Measurements from ENCODE around the gene SDC3. TPM values are rescaled to one million over a fixed set of nuclear protein-coding genes. Genes with fewer than 3 reads are reported as not detected.
A peak's percentile ranks its signal among the peaks of the same experiment; 100 is the strongest.

SDC3 gene
- total and polyA plus RNA-seq, 11 donors = 16.8 to 83.4 (median 28.8) TPM

GRCh38 chr1:30840904-30841598 is 67.5 kb downstream of the SDC3 start:
- Histone ChIP-seq H3K36me3 (no peaks in the 10 kb centered on the region), H3K4me3 (no peak overlapping the region), H3K27me3 (peaks cover 0 to 51% (median 0%) of the 10 kb centered on the region in 9 donors), H3K4me1 (peaks cover 0 to 19% (median 12%) of the 10 kb centered on the region in 12 donors), H3K9me3 (no peaks in the 10 kb centered on the region), H3K27ac (no peak overlapping the region)
- ATAC-seq (peak; percentile 57 to 76 (median 71)), DNase-seq (peak; percentile 23 to 75 (median 58))
- no peak for TF ChIP-seq CTCF (IDR thresholded peaks at IDR 0.05)
- no peak for TF ChIP-seq POLR2A (IDR thresholded peaks at IDR 0.05)
- intact Hi-C loops (cut with DNase I) = loop anchor here in 2 of 10 donors (10.0 kb wide), 1 partner anchor 64 kb away; the partner anchor contains the start of gene SDC3 (in 2 of the 2)
- 37 to 42% (median 40%) methylated on average over 9 to 10 of the region's 10 CpGs for WGBS, 4 donors

- intact Hi-C loops (cut with DNase I) = loop anchor here in 2 of 10 donors (10.0 kb wide), 1 partner anchor 65 kb away; the partner anchor contains the start of gene SDC3 (in 2 of the 2)
- no peak overlapping the region for H3K27ac ChIP-seq
- H3K4me1 ChIP-seq = peaks cover 0 to 16% (median 10%) of the 10 kb centered on the region in 12 donors
- 93 to 99% (median 95%) methylated on average over 3 of the region's 3 CpGs for WGBS, 4 donors
- TF ChIP-seq CTCF (IDR thresholded peaks at IDR 0.05) (no peak), POLR2A (IDR thresholded peaks at IDR 0.05) (no peak)
- peaks cover 0 to 41% (median 0%) of the 10 kb centered on the region in 9 donors for H3K27me3 ChIP-seq
- H3K4me3 ChIP-seq = no peak overlapping the region
- no peaks in the 10 kb centered on the region for H3K9me3 ChIP-seq
- DNase-seq (no peak), ATAC-seq (no peak)
- H3K36me3 ChIP-seq = no peaks in the 10 kb centered on the region
Observed at GRCh38 chr1:30839827-30840359, 68.7 kb downstream of the SDC3 start.

GRCh38 chr1:30838996-30839395 is 69.6 kb downstream of the SDC3 start:
- H3K36me3 ChIP-seq = no peaks in the 10 kb centered on the region
- H3K27me3 ChIP-seq = peaks cover 0 to 37% (median 0%) of the 10 kb centered on the region in 9 donors
- 83 to 87% (median 85%) methylated on average over 7 of the region's 7 CpGs for WGBS, 4 donors
- ATAC-seq = no peak
- no peaks in the 10 kb centered on the region for H3K9me3 ChIP-seq
- no peak overlapping the region for H3K4me3 ChIP-seq
- intact Hi-C loops (cut with DNase I) = no loop called here
- TF ChIP-seq POLR2A (IDR thresholded peaks at IDR 0.05) = no peak
- TF ChIP-seq CTCF (IDR thresholded peaks at IDR 0.05) = no peak
- peaks cover 0 to 15% (median 10%) of the 10 kb centered on the region in 12 donors for H3K4me1 ChIP-seq
- no peak overlapping the region for H3K27ac ChIP-seq
- no peak for DNase-seq

GRCh38 chr1:30837653-30838052 is 70.9 kb downstream of the SDC3 start:
- TF ChIP-seq CTCF (IDR thresholded peaks at IDR 0.05) (no peak), POLR2A (IDR thresholded peaks at IDR 0.05) (no peak)
- WGBS, 4 donors = 64 to 70% (median 68%) methylated on average over 1 of the region's 1 CpG
- peaks cover 0 to 28% (median 0%) of the 10 kb centered on the region in 9 donors for H3K27me3 ChIP-seq

More at GRCh38 chr1:30837653-30838052, 70.9 kb downstream of the SDC3 start:
- DNase-seq = no peak
- no peak for ATAC-seq
- H3K27ac ChIP-seq = no peak overlapping the region
- no peaks in the 10 kb centered on the region for H3K9me3 ChIP-seq
- intact Hi-C loops (cut with DNase I) = no loop called here
- no peak overlapping the region for H3K4me3 ChIP-seq
- no peaks in the 10 kb centered on the region for H3K36me3 ChIP-seq
- H3K4me1 ChIP-seq = peaks cover 0 to 15% (median 10%) of the 10 kb centered on the region in 12 donors

Measured in heart left ventricle (tissue), 16 donors.